ENCODE results near the gene STK24.

STK24 gene

GRCh38 chr13:98405107-98405571, 171.8 kb downstream of the STK24 start:
- H3K4me2 ChIP-seq (ENCODE audit: low read depth, low read length): no peak overlapping the region
- H2AFZ ChIP-seq (ENCODE audit: low read length): no peak overlapping the region
- H3F3A ChIP-seq (ENCODE audit: insufficient read depth, low read length): no peaks in the 10 kb centered on the region
- no peak overlapping the region for H3K4me3 ChIP-seq (ENCODE audit: low read length)
- no peaks in the 10 kb centered on the region for H3K36me3 ChIP-seq (replicated peaks; ENCODE audit: insufficient read depth, low read length)
- no peaks in the 10 kb centered on the region for H4K20me1 ChIP-seq (ENCODE audit: insufficient read depth, low read length)
- no peaks in the 10 kb centered on the region for H3K27me3 ChIP-seq (replicated peaks; ENCODE audit: insufficient read depth, low read length)
- no peak overlapping the region for H3K9ac ChIP-seq (ENCODE audit: low read length)
- DNase-seq: no peak
- H3K9me2 ChIP-seq (replicated peaks; ENCODE audit: insufficient read depth, low read length): no peaks in the 10 kb centered on the region
- TF ChIP-seq, protein P1, sequence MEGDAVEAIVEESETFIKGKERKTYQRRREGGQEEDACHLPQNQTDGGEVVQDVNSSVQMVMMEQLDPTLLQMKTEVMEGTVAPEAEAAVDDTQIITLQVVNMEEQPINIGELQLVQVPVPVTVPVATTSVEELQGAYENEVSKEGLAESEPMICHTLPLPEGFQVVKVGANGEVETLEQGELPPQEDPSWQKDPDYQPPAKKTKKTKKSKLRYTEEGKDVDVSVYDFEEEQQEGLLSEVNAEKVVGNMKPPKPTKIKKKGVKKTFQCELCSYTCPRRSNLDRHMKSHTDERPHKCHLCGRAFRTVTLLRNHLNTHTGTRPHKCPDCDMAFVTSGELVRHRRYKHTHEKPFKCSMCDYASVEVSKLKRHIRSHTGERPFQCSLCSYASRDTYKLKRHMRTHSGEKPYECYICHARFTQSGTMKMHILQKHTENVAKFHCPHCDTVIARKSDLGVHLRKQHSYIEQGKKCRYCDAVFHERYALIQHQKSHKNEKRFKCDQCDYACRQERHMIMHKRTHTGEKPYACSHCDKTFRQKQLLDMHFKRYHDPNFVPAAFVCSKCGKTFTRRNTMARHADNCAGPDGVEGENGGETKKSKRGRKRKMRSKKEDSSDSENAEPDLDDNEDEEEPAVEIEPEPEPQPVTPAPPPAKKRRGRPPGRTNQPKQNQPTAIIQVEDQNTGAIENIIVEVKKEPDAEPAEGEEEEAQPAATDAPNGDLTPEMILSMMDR (IDR thresholded peaks at IDR 0.05; ENCODE audit: low read length): no peak
- TF ChIP-seq EZH2 (optimal IDR thresholded peaks at IDR 0.05; ENCODE audit: low read depth, low read length) (no peak), EZH2phosphoT487 (IDR thresholded peaks at IDR 0.05; ENCODE audit: low read length) (no peak)
- no peak overlapping the region for H3K27ac ChIP-seq (ENCODE audit: low read length)
- no peaks in the 10 kb centered on the region for H3K79me2 ChIP-seq (ENCODE audit: low read length)
- H3K4me1 ChIP-seq (ENCODE audit: low read length): no peaks in the 10 kb centered on the region
- H3K9me3 ChIP-seq (replicated peaks; ENCODE audit: insufficient read depth, low read length): no peaks in the 10 kb centered on the region

DNA sequence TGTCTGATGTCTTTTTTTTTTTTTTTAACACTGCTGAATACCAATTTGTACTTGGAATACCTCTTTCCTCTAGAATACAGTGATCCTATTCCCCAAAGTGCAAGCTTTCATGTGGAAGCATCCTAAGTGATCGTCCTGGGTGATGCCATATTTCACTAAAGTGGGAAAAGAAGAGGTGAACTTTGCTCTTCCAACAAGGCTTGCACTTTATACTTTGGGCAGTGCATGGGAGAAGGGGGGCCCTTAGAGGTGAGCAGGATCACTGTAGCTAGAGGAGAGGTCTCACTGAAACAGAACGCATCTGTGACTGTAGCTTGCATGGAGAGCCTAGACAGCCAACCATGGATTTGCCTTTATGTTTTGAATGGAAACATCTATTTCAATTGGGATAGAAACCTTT, 173.8 kb downstream of the STK24 start:
- Histone ChIP-seq H3K4me3 (ENCODE audit: low read length) (no peak overlapping the region), H3K9me2 (replicated peaks; ENCODE audit: insufficient read depth, low read length) (no peaks in the 10 kb centered on the region), H3K9me3 (replicated peaks; ENCODE audit: insufficient read depth, low read length) (no peaks in the 10 kb centered on the region), H3K27me3 (replicated peaks; ENCODE audit: insufficient read depth, low read length) (no peaks in the 10 kb centered on the region), H3K4me2 (ENCODE audit: low read depth, low read length) (no peak overlapping the region), H4K20me1 (ENCODE audit: insufficient read depth, low read length) (no peaks in the 10 kb centered on the region), H3K9ac (ENCODE audit: low read length) (no peak overlapping the region), H3K4me1 (ENCODE audit: low read length) (no peaks in the 10 kb centered on the region), H3K27ac (ENCODE audit: low read length) (no peak overlapping the region), H3K36me3 (replicated peaks; ENCODE audit: insufficient read depth, low read length) (no peaks in the 10 kb centered on the region), H2AFZ (ENCODE audit: low read length) (no peak overlapping the region), H3K79me2 (ENCODE audit: low read length) (no peaks in the 10 kb centered on the region), H3F3A (ENCODE audit: insufficient read depth, low read length) (no peaks in the 10 kb centered on the region)
- TF ChIP-seq, protein P1 (IDR thresholded peaks at IDR 0.05; ENCODE audit: low read length): no peak
- TF ChIP-seq EZH2 (optimal IDR thresholded peaks at IDR 0.05; ENCODE audit: low read depth, low read length): no peak
- TF ChIP-seq EZH2phosphoT487 (IDR thresholded peaks at IDR 0.05; ENCODE audit: low read length): no peak
- DNase-seq: no peak

DNA sequence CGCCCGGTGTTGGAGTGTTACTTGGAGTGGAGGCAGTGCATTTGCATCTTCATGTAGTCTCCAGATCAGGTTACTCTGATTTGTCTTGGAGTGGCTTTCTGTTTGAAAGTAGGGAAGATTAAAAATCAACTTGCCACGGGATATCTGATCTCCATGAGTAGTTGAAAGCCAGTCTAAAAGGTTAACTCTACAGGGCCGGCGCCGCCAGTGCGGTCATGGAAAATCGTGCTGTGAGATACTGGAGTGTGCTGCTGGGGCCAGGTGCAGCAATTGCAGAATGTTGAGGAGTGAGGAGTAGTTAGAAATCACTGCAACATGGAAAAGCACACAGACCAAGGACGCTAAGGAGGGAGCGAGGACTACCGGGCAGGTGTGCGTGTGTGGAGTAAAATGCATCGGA, 175.0 kb downstream of the STK24 start:
- H3K9me2 ChIP-seq (replicated peaks; ENCODE audit: insufficient read depth, low read length): no peaks in the 10 kb centered on the region
- no peaks in the 10 kb centered on the region for H3K79me2 ChIP-seq (ENCODE audit: low read length)
- H3K27ac ChIP-seq (ENCODE audit: low read length): no peak overlapping the region
- no peaks in the 10 kb centered on the region for H4K20me1 ChIP-seq (ENCODE audit: insufficient read depth, low read length)
- H3K4me1 ChIP-seq (ENCODE audit: low read length): no peaks in the 10 kb centered on the region
- H3K4me2 ChIP-seq (ENCODE audit: low read depth, low read length): no peak overlapping the region
- no peaks in the 10 kb centered on the region for H3K27me3 ChIP-seq (replicated peaks; ENCODE audit: insufficient read depth, low read length)
- no peak overlapping the region for H3K9ac ChIP-seq (ENCODE audit: low read length)
- DNase-seq: no peak
- no peak overlapping the region for H3K4me3 ChIP-seq (ENCODE audit: low read length)
- no peaks in the 10 kb centered on the region for H3F3A ChIP-seq (ENCODE audit: insufficient read depth, low read length)
- H3K36me3 ChIP-seq (replicated peaks; ENCODE audit: insufficient read depth, low read length): no peaks in the 10 kb centered on the region
- no peak for TF ChIP-seq EZH2phosphoT487 (IDR thresholded peaks at IDR 0.05; ENCODE audit: low read length)
- no peak for TF ChIP-seq EZH2 (optimal IDR thresholded peaks at IDR 0.05; ENCODE audit: low read depth, low read length)
- TF ChIP-seq, protein P1 (IDR thresholded peaks at IDR 0.05; ENCODE audit: low read length): no peak
- H2AFZ ChIP-seq (ENCODE audit: low read length): no peak overlapping the region
- H3K9me3 ChIP-seq (replicated peaks; ENCODE audit: insufficient read depth, low read length): no peaks in the 10 kb centered on the region

Measured in MM.1S (cell line).